ENCODE data around the gene TBX21.

Gene TBX21

DNA sequence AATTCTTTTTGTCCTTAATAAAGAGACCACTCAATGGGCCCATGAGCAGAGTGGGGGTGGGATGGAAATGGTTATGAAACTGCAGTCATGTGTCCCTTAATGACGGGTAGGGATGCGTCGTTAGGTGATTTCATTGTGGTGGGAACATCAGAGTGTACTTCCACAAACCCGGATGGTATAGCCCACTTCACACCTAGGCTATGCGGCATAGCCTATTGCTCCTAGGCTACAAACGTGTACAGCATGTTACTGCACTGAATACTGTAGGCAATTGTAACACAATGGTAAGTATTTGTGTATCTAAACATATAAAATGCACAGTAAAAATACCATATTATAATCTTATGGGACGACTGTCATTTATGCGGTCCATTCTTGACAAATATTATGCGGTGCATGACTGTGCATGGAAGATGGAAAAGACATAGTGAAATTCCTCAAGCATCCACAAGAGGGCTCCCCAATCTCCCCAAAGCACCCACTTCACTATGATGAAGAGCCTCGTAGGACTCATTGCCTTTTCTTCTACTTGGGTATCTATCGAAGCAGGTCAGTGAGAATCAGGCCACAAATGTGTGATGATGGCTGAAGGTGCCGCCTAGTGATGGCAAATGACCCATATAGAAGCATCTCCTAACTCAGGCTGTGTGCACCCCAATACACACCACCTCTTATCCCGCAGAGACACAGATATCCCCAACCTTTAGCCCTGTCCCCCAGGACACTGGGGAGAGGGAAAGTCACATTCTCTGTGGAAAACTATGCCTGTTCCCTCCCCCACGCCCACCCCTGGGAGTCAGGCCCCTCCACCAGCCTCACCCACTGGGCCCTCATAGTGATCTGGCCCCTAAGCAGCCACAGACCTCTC is 43.5 kb downstream of the TBX21 start:
- peak; percentile 31 to 81 for DNase-seq

DNA sequence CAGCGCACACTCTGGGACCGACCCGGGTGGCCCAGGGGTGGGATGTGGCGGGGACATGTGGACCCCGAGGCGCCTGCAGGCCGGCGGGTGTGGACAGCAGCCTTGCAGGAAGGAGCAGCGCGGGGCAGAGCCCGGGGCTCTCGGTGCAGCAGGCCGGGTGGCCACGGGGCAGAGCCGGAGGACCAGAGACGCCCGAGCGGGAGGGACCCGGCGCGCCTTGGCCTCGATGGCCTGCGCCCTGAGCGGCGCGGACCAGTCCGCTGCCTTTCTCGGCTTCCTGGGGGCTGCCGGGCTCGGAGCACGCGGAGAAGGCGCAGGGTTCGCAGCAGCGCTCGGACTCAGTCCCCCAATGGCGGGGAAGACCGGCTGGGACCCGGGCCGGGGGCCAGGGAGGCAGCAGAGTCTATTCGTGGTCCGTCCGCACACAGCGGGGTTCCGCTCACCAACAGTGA is 45.2 kb downstream of the TBX21 start:
- no peak for DNase-seq

DNA sequence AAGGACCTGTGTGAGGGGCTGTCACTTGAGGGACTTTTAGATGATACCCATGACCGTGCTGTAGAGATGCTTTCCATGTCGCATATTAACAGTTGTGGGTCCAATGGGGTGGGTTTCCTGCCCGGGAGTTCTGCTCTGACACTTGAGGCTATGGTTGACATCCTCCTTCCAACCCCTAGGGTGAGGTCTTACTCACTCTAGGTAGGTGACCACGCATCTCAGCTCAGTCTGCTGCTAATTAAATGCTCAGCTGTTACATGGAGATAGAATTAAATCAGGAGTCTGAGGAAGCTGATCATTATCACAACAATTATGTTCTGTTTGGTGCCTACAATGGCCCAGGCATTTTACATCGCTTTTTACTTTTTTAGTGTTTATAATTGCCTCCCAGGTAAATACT is 48.4 kb downstream of the TBX21 start:
- DNase-seq: no peak

DNA sequence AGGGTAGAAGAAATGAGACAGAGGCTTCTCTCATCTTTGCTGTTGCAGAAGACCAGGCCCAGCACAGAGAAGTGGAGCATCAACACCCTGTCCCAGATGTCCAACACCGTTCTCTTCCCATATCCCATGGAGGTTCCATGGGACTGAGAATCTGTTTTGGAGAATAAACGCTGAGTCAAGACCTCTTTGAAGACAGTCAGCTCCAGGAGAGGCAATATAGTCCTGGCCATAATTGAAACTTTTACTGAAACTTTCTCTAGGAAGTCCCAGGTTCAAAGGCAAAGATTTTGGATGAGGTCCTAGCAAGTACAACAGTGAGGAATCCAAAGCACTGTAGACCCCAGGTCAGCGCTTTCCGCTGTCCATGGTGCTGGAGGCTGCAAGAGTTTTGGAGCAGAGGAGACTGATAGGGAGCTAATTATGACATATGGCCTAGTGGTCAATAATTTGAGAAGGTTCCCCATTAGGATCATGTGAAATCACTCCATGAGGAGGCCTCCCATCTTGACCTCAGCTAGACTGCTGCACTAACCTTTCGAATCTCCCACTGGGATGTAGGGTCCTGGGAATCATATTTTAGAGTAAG is 52.6 kb downstream of the TBX21 start:
- DNase-seq: no peak

GRCh38 chr17:47789611-47790561 is 56.9 kb downstream of the TBX21 start:
- peak; percentile 49 to 89 for DNase-seq

- DNase-seq: no peak
Observed at GRCh38 chr17:47791025-47791424, 58.0 kb downstream of the TBX21 start.

GRCh38 chr17:47792457-47792856 is 59.4 kb downstream of the TBX21 start:
- DNase-seq: no peak

DNA sequence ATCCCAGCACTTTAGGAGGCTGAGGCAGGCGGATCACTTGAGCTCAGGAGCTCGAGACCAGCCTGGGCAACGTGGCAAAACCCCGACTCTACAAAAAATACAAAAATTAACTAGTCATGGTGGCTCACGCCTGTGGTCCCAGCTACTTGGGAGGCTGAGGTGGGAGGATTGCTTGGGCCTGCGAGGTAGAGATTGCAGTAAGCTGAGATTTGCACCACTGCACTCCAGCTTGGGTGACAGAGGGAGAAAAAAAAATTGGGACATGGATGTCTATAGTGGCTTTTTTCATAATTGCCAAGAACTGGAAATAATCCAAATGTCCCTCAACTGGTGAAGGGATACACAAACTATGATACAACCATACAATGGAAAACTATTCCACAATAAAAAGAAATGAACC is 59.9 kb downstream of the TBX21 start:
- no peak for DNase-seq
